SK-N-SH treated with all-trans-retinoic acid at 6 μM for 48 hours (cell line): ENCODE results near the gene GID8.

Experiments
- ATAC-seq: fragments of 200-7000 bp; cut with Tn5 transposase; 3 replicates; pipeline ENCODE4 v1.9.1; 2020; ENCODE audit warnings: mild to moderate bottlenecking, moderate library complexity
- CREB5 ChIP-seq: fragments of 250-450 bp; sonication (Bioruptor Pico); IDR thresholded peaks from 2 replicates; pipeline ENCODE4 v1.5.1; 2020; ENCODE audit warnings: low read depth, mild to moderate bottlenecking, moderate library complexity
- CSDC2 ChIP-seq: fragments of 250-450 bp; sonication (Bioruptor Pico); IDR thresholded peaks from 2 replicates; pipeline ENCODE4 v1.5.0; 2020; ENCODE audit warnings: mild to moderate bottlenecking, moderate library complexity
- ESRRG ChIP-seq: fragments of 250-450 bp; sonication (Bioruptor Pico); IDR thresholded peaks from 2 replicates; pipeline ENCODE4 v1.6.1; 2021; ENCODE audit warnings: mild to moderate bottlenecking
- ISL1 ChIP-seq: fragments of 250-450 bp; sonication (Bioruptor Pico); IDR thresholded peaks from 2 replicates; pipeline ENCODE4 v2.1.2; 2022; ENCODE audit warnings: mild to moderate bottlenecking, moderate library complexity
- OSR1 ChIP-seq: fragments of 250-450 bp; sonication (Bioruptor Pico); IDR thresholded peaks from 2 replicates; pipeline ENCODE4 v1.8.0; 2022; ENCODE audit warnings: moderate library complexity, mild to moderate bottlenecking, inconsistent platforms
- PATZ1 ChIP-seq: fragments of 250-450 bp; sonication (Bioruptor Pico); IDR thresholded peaks from 2 replicates; pipeline ENCODE4 v1.8.0; 2020; ENCODE audit warnings: mild to moderate bottlenecking, moderate library complexity, borderline replicate concordance
- PPARA ChIP-seq: fragments of 250-450 bp; sonication (Bioruptor Pico); IDR thresholded peaks from 2 replicates; pipeline ENCODE4 v1.5.0; 2020; ENCODE audit warnings: mild to moderate bottlenecking, borderline replicate concordance
- RARB ChIP-seq: fragments of 250-450 bp; sonication (Bioruptor Pico); IDR thresholded peaks from 2 replicates; pipeline ENCODE4 v1.8.0; 2021; ENCODE audit warnings: mild to moderate bottlenecking, moderate library complexity
- SNAI2 ChIP-seq: fragments of 250-450 bp; sonication (Bioruptor Pico); IDR thresholded peaks from 2 replicates; pipeline ENCODE4 v1.5.0; 2020; ENCODE audit warnings: mild to moderate bottlenecking, moderate library complexity
- TCF4 ChIP-seq: fragments of 250-450 bp; sonication (Bioruptor Pico); IDR thresholded peaks from 2 replicates; pipeline ENCODE4 v1.8.0; 2021; ENCODE audit warnings: mild to moderate bottlenecking, moderate library complexity, borderline replicate concordance
- TOX ChIP-seq: fragments of 250-450 bp; sonication (Bioruptor Pico); IDR thresholded peaks from 2 replicates; pipeline ENCODE4 v1.8.0; 2021; ENCODE audit warnings: mild to moderate bottlenecking, moderate library complexity, borderline replicate concordance
- ZC3H10 ChIP-seq: fragments of 250-450 bp; sonication (Bioruptor Pico); IDR thresholded peaks from 2 replicates; pipeline ENCODE4 v1.5.1; 2021; ENCODE audit warnings: mild to moderate bottlenecking, moderate library complexity
- ZFP3 ChIP-seq: fragments of 250-450 bp; sonication (Bioruptor Pico); IDR thresholded peaks from 2 replicates; pipeline ENCODE4 v1.5.0; 2020; ENCODE audit warnings: mild to moderate bottlenecking, moderate library complexity
- ZFP30 ChIP-seq: fragments of 450-650 bp; formaldehyde crosslinking; IDR thresholded peaks from 2 replicates; pipeline ENCODE4 v1.5.0; 2022; ENCODE audit warnings: mild to moderate bottlenecking, moderate library complexity
- ZNF565 ChIP-seq: fragments of 450-650 bp; formaldehyde crosslinking; conservative IDR thresholded peaks from 2 replicates; pipeline ENCODE4 v1.5.0; 2020; ENCODE audit warnings: low read depth, mild to moderate bottlenecking, moderate library complexity
- ZNF70 ChIP-seq: fragments of 450-650 bp; formaldehyde crosslinking; IDR thresholded peaks from 2 replicates; pipeline ENCODE4 v1.5.0; 2020; ENCODE audit warnings: mild to moderate bottlenecking, moderate library complexity
- ZNF8 ChIP-seq: fragments of 450-650 bp; formaldehyde crosslinking; IDR thresholded peaks from 2 replicates; pipeline ENCODE4 v1.5.0; 2020; ENCODE audit warnings: mild to moderate bottlenecking, moderate library complexity
- TF ChIP-seq, protein P1 (sequence below): fragments of 250-450 bp; sonication (Bioruptor Pico); IDR thresholded peaks from 2 replicates; pipeline ENCODE4 v1.8.0; 2021; ENCODE audit warnings: low read depth, mild to moderate bottlenecking, moderate library complexity, borderline replicate concordance
- TF ChIP-seq, protein P2 (sequence below): fragments of 250-450 bp; sonication (Bioruptor Pico); IDR thresholded peaks from 2 replicates; pipeline ENCODE4 v1.5.1; 2021; ENCODE audit warnings: mild to moderate bottlenecking, moderate library complexity
- TF ChIP-seq, protein P3 (sequence below): fragments of 250-450 bp; sonication (Bioruptor Pico); IDR thresholded peaks from 2 replicates; pipeline ENCODE4 v1.5.0; 2020; ENCODE audit warnings: mild to moderate bottlenecking, moderate library complexity

The GID8 gene

GRCh38 chr20:62986257-62986800 is 48.4 kb downstream of the GID8 start:
- ATAC-seq = no peak

GRCh38 chr20:62987114-62987513 is 49.2 kb downstream of the GID8 start:
- no peak for ATAC-seq
- no peak for TF ChIP-seq ZFP3 (CRISPR knock-in tag)
- no peak for TF ChIP-seq CREB5 (CRISPR knock-in tag)
- no peak for TF ChIP-seq TCF4 (CRISPR knock-in tag)
- no peak for TF ChIP-seq CSDC2
- no peak for TF ChIP-seq TOX (CRISPR knock-in tag)
- no peak for TF ChIP-seq ISL1 (CRISPR knock-in tag)
- TF ChIP-seq, protein P1, sequence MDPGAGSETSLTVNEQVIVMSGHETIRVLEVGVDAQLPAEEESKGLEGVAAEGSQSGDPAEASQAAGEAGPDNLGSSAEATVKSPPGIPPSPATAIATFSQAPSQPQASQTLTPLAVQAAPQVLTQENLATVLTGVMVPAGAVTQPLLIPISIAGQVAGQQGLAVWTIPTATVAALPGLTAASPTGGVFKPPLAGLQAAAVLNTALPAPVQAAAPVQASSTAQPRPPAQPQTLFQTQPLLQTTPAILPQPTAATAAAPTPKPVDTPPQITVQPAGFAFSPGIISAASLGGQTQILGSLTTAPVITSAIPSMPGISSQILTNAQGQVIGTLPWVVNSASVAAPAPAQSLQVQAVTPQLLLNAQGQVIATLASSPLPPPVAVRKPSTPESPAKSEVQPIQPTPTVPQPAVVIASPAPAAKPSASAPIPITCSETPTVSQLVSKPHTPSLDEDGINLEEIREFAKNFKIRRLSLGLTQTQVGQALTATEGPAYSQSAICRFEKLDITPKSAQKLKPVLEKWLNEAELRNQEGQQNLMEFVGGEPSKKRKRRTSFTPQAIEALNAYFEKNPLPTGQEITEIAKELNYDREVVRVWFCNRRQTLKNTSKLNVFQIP (CRISPR knock-in tag) = no peak

More at GRCh38 chr20:62986257-62986800, 48.4 kb downstream of the GID8 start:
- TF ChIP-seq, protein P2, sequence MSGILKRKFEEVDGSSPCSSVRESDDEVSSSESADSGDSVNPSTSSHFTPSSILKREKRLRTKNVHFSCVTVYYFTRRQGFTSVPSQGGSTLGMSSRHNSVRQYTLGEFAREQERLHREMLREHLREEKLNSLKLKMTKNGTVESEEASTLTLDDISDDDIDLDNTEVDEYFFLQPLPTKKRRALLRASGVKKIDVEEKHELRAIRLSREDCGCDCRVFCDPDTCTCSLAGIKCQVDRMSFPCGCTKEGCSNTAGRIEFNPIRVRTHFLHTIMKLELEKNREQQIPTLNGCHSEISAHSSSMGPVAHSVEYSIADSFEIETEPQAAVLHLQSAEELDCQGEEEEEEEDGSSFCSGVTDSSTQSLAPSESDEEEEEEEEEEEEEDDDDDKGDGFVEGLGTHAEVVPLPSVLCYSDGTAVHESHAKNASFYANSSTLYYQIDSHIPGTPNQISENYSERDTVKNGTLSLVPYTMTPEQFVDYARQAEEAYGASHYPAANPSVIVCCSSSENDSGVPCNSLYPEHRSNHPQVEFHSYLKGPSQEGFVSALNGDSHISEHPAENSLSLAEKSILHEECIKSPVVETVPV (CRISPR knock-in tag) = no peak
- TF ChIP-seq CREB5 (CRISPR knock-in tag) (no peak), PATZ1 (CRISPR knock-in tag) (no peak), ZFP30 (no peak), ESRRG (CRISPR knock-in tag) (no peak), ISL1 (CRISPR knock-in tag) (no peak), ZFP3 (CRISPR knock-in tag) (no peak), RARB (CRISPR knock-in tag) (no peak), OSR1 (no peak), PPARA (CRISPR knock-in tag) (no peak), SNAI2 (no peak)
- TF ChIP-seq, protein P3, sequence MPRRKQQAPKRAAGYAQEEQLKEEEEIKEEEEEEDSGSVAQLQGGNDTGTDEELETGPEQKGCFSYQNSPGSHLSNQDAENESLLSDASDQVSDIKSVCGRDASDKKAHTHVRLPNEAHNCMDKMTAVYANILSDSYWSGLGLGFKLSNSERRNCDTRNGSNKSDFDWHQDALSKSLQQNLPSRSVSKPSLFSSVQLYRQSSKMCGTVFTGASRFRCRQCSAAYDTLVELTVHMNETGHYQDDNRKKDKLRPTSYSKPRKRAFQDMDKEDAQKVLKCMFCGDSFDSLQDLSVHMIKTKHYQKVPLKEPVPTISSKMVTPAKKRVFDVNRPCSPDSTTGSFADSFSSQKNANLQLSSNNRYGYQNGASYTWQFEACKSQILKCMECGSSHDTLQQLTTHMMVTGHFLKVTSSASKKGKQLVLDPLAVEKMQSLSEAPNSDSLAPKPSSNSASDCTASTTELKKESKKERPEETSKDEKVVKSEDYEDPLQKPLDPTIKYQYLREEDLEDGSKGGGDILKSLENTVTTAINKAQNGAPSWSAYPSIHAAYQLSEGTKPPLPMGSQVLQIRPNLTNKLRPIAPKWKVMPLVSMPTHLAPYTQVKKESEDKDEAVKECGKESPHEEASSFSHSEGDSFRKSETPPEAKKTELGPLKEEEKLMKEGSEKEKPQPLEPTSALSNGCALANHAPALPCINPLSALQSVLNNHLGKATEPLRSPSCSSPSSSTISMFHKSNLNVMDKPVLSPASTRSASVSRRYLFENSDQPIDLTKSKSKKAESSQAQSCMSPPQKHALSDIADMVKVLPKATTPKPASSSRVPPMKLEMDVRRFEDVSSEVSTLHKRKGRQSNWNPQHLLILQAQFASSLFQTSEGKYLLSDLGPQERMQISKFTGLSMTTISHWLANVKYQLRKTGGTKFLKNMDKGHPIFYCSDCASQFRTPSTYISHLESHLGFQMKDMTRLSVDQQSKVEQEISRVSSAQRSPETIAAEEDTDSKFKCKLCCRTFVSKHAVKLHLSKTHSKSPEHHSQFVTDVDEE (CRISPR knock-in tag) = no peak
- TF ChIP-seq, protein P1 (CRISPR knock-in tag) = no peak

DNA sequence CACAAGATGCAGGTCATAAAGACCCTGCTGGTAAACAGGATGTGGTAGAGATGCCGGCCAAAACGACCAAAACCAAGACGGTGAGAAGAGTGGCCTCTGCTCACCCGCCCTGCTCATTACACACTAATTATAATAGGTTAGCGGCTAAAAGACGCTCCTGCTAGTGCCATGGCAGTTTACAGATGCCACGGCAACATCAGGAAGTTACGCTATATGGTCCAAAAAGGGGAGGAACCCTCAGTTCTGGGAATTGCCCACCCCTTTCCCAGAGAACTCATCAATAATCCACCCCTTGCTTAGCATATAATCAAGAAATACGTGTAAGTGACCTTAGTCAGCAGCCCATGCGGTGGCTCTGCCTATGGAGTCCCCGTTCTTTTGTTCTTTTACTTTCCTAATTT is 51.3 kb downstream of the GID8 start:
- no peak for ATAC-seq
- no peak for TF ChIP-seq ZC3H10 (CRISPR knock-in tag)
- TF ChIP-seq, protein P2 (CRISPR knock-in tag) = no peak
- no peak for TF ChIP-seq PPARA (CRISPR knock-in tag)
- TF ChIP-seq OSR1 = no peak
- no peak for TF ChIP-seq ZNF565
- TF ChIP-seq ESRRG (CRISPR knock-in tag) = no peak
- no peak for TF ChIP-seq ZNF8 (CRISPR knock-in tag)
- TF ChIP-seq SNAI2 = no peak
- TF ChIP-seq TOX (CRISPR knock-in tag) = no peak
- TF ChIP-seq ZNF70 (CRISPR knock-in tag) = no peak
- TF ChIP-seq, protein P1 (CRISPR knock-in tag) = no peak
